GM12892 (cell line): ENCODE results near the gene TCEAL9.

ENCODE experiments used
- POLR2A ChIP-seq: IDR thresholded peaks from 2 replicates; pipeline ENCODE4 v1.6.1; 2011; ENCODE audit warnings: low read depth, low read length, control low read depth
- POLR2AphosphoS5 ChIP-seq: IDR thresholded peaks from 2 replicates; pipeline ENCODE4 v1.6.1; 2011; ENCODE audit warnings: low read depth, low read length, control low read depth
- TAF1 ChIP-seq: IDR thresholded peaks from 2 replicates; pipeline ENCODE4 v1.6.1; 2011; ENCODE audit warnings: low read depth, mild to moderate bottlenecking, control low read depth, low read length, borderline replicate concordance

DNA sequence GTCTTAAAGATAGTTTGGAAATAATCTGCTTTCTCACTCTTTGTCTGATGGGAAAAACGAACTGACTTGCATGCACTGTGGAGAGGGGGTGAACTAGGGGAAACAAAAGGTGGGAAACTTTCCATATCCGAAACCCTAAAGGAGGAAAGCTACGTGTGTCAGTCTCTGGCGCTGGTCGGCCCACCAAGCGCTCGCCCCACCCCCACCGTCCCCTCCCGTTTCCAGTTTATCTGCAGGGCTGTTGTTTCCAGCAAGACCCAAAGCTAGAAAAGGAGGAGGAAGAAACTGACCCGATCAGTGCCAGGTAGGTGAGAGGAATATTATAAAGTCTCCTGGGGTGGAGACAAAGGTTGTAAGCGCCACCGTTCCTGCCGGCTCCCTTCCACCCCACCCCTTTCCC lies 552 bp downstream of the TCEAL9 start:
- TF ChIP-seq POLR2A, result no peak
- no peak for TF ChIP-seq POLR2AphosphoS5
- no peak for TF ChIP-seq TAF1
